Measurements from ENCODE around the gene FGF19. TPM values are rescaled to one million over a fixed set of nuclear protein-coding genes. Genes with fewer than 3 reads are reported as not detected.
"Not testable (repeated sequence)": the region's sequence is repeated elsewhere in the genome, so short reads cannot be mapped to it uniquely, and the experiment has no call there.

The FGF19 gene
- total RNA-seq, 2 donors from 2014 or later = not detected

DNA sequence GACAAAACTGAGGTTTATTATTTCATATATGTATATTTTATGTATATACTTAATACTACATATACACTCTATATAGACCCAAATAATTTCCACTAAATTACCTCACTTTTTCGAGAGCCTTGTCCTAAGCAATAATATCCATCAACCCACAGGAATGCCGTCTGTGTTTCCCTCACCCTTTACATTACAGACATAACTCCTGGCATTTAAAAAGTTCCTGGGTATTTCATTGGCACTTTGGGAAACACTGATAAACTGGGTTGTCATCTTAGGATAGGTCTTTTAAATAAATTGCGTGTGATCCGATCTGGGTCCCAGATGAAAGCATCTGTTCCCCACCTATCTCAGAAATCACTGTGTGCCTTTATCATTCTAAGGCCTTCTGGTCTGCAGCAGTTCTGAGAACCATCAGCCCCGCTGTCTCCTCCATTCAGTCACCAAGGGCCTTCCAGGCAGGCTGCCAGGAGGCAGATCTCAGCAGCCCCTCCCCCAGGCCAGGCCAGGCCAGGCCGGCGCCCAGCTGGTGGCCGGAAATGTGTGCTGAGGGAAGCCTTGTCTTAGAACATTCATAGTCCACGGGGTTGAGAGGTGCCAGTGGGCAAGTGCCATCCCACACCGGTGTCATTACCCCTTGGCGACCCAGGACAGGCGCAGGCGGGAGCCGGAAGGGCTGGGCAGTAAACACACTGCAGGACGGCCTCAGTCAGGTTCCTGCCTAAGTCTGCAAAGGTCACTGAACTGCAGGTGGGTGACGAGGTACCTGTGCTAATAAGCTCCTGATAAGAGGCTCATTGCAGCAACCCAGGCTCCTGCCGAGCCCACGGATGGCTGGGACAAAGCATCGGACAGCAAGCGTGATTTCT is 3.3 kb downstream of the FGF19 start:
- DNase-seq (ENCODE audit: low spot score) = peak; percentile 75
- intact Hi-C loops (cut with DNase I) = no loop called here

DNA sequence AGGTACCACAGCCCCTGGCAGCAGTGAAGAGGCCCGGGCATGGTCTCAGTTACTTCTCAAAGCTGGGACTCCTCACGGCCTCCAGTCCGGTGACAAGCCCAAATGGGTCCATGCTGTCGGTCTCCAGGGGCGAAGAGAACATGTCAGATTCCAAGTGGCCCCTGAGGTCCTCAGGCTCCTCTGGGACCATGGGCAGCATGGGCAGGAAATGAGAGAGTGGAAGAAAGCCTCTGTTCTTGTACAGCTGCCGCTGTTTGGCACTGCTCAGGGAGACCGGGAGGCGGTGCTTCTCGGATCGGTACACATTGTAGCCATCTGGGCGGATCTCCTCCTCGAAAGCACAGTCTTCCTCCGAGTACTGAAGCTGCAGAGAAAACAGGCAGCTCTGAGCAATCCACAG is 4.6 kb downstream of the FGF19 start:
- intact Hi-C loops (cut with DNase I) = no loop called here
- peak; percentile 75 for DNase-seq (ENCODE audit: low spot score)

DNA sequence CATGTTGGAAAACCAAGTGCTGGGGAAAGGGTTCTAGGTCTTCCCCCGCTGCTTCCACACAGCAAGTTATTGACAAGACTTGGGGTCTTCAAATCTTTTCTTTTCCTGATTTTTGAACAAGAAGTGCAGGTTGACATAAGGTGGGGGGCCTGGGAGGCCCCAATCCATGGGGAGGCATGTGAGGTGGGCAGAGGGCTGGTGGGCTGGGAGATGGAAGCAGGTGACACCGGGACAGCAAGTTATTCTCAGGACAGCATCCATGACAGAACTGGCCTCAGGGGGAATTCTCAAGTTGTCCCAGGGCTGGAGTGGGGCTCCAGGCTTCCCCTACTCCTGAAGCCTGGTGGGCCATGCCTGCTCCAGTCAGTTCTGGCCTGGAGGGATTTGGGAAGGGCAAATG is 5.5 kb downstream of the FGF19 start:
- peak; percentile 30 for DNase-seq (ENCODE audit: low spot score)

DNA sequence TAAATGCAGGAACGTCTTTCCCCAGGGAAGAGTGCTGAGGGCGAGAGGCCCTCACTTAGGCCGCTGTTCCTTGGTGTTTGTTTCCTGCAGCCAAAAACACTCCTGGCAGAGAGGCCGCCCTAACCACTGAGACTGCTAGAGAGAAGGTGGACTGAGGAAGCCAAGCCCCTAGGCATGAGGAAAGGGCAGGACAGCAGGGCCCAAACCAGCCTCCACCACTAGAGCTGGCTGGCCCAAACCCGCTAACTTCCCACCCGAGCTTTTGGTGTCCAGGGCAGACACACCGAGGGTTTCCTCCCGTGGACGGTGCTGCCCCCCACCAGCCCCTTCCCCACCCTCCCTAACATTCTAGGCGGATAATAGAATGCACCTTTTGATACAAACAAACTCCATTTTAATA is 6.0 kb downstream of the FGF19 start:
- intact Hi-C loops (cut with DNase I) = no loop called here
- DNase-seq (ENCODE audit: low spot score) = peak; percentile 74

More for the DNA sequence above, 5.5 kb downstream of the FGF19 start:
- intact Hi-C loops (cut with DNase I) = no loop called here

DNA sequence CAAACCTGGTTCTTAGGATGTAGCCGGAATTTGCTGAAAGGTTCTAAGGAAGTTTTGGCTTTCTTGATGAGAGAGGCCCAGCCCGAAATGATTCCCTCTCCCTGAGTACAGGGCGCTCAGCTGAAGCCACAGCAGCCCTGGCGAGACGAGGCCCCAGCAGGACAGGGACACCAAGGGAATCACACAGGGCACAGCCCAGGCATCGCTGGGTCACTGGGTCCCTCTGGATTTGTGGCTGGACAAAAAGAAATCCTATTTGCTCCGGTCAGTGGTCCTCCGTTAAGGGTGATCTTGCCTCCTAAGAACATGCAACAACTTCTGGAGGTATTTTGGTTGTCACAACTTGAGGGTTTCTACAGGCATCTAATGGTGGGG is 6.4 kb downstream of the FGF19 start:
- intact Hi-C loops (cut with DNase I) = no loop called here
- DNase-seq (ENCODE audit: low spot score) = peak; percentile 32

DNA sequence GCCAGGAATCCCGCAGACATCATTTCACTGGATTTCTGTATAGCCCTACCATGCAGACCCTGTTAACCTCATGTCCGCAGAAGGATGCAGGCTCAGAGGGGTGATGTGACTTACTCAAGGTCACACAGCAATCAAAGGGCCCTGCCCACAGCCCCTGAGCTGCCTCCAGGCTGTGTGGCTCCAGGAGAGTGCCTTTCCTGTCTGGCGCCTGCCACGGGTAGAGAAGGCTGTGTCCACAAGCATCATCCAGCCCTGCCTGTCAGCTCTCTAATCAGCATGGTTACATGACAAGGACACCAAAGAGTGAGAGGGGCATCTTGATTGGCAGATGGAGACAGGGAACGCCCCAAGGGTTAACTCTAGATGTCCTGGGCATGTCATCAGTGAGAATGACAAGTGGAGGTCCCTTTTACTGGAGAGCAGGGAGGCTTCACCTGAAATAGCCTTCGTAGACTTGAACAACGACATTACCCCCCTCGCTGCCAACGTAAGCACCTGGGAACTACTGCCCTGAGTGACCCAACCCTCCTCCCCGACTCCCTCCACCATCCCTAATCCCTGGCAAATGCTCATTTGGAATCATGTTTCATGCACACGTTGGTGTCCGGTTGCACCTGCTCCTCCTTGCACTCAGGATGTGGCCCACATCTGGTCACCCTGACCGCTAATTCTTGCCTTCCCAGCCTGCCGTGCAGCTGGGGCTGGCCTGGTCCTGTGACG is 6.9 kb downstream of the FGF19 start:
- peak; percentile 42 for DNase-seq (ENCODE audit: low spot score)
- intact Hi-C loops (cut with DNase I) = no loop called here

DNA sequence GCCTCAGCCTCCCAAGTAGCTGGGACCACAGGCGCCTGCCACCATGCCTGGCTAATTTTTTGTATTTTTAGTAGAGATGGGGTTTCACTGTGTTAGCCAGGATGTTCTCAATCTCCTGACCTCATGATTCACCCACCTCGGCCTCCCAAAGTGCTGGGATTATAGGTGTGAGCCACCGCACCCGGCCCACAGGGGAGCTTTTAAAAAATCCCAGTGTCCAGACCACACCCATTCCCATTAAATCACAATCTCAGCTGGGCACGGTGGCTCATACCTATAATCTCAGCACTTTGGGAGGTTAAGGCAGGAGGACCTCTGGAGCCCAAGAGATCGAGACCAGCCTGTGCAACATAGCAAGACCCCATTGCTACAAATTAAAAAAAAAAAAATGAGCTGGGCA is 7.8 kb downstream of the FGF19 start:
- intact Hi-C loops (cut with DNase I) = not testable (repeated sequence)
- peak; percentile 24 for DNase-seq (ENCODE audit: low spot score)

DNA sequence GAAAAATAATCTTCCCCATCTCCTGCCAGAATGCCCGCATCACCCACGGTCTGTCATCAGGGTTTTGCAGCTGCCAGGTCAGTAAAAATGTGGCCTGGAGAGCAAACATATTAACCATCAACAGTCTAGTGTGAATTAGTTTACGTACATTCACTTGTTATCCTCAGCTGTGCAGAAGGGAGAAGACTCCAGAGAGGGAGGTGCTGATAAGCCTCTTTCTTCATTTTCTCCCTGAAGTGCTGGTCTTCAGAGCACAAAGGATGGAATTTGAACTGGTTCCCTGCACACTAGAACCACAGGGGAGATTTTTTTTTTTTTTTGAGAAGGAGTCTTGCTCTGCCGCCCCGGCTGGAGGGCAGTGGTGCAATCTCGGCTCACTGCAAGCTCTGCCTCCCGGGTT is 8.2 kb downstream of the FGF19 start:
- intact Hi-C loops (cut with DNase I) = no loop called here
- DNase-seq (ENCODE audit: low spot score) = peak; percentile 5

GRCh38 chr11:69694781-69695180 is 9.0 kb downstream of the FGF19 start:
- DNase-seq (ENCODE audit: low spot score) = peak; percentile 50
- intact Hi-C loops (cut with DNase I) = no loop called here

GRCh38 chr11:69692422-69692821 is 11.4 kb downstream of the FGF19 start:
- intact Hi-C loops (cut with DNase I) = no loop called here
- no peak for DNase-seq (ENCODE audit: low spot score)

GRCh38 chr11:69691463-69691862 is 12.4 kb downstream of the FGF19 start:
- intact Hi-C loops (cut with DNase I) = no loop called here
- DNase-seq (ENCODE audit: low spot score) = peak; percentile 11

DNA sequence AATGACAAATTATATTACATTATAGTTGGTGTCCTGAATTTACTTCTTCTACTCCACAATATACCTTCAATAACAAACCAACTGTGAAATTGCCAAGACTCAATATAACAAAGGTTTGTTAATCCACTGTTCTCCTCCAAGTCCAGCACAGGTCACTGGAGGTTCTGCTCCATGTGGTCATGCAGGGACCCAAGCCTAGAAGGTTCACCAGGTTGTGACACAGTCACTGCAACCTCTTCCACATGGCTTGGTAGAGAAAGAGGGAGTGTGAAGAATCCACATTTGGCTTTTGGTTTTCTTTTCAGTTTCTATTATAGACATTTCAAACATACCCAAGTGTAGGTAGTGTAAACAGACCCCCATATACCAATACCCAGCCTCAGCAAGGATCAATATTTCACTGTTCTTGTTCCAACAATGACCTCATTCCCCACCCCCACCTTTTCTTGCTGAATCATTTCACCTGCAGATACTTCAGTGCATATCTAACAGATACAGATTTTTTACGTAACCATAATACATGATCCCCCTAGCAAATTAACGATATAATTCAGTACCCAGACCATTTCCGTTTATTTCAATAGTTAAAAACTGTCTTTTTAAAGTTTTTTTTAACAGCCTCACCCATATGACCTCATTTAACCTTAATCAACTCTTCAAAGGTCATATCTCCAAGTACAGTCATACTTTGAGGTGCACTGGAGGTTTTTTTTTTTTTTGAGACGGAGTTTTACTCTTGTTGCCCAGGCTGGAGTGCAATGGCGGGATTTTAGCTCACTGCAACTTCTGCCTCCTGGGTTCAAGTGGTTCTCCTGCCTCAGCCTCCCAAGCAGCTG is 14.1 kb downstream of the FGF19 start:
- intact Hi-C loops (cut with DNase I) = no loop called here
- peak; percentile 17 for DNase-seq (ENCODE audit: low spot score)

DNA sequence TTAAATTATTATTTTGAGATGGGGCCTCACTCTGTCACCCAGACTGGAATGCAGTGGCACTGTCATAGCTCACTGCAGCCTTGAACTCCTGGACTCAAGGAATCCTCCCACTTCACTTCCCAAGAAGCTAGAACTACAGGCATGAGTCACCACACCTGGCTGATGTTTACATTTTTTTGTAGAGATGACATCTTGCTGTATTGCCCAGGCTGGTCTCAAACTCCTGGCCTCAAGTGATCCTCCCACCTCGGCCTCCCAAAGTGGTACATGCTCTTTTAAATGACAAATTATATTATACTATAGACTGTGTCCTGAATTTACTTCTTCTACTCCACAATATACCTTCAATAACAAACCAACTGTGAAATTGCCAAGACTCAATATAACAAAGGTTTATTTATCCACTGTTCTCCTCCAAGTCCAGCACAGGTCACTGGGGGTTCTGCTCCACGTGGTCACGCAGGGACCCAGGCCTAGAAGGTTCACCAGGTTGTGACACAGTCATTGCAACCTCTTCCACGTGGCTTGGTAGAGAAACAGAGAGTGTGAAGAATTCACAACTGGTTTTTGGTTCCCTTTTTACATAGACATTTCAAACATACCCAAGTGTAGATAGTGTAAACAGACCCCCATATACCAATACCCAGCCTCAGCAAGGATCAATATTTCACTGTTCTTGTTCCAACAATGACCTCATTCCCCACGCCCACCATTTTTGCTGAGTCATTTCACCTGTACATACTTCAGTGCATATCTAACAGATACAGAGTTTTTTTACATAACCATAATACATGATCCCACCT is 15.7 kb downstream of the FGF19 start:
- peak; percentile 7 for DNase-seq (ENCODE audit: low spot score)
- intact Hi-C loops (cut with DNase I) = loop anchor here in 1 of 2 donors (2.0 kb wide), 1 partner anchor 505 kb away; no protein-coding TSS in a partner anchor

DNA sequence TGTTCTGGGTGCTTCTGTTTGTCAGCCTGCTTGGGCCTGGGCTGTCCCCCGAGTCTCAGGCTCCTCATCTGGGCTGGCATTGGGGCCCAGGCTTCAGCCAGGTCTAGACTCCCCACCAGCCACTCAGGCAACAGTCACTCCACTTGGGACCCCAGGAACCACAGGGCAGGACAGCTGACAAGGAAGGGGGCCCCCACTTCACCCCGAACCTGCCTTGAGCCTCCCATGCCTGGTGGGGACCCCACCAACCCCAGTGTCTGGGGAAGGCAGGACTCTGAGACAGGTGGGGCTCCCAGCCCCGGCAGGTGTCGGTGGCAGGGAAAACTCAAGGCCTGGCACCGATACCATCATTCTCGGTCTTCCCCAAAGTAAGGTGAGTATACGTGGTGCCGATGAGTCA is 17.0 kb downstream of the FGF19 start:
- intact Hi-C loops (cut with DNase I) = loop anchor here in 1 of 2 donors (2.0 kb wide), 1 partner anchor 506 kb away; no protein-coding TSS in a partner anchor

DNA sequence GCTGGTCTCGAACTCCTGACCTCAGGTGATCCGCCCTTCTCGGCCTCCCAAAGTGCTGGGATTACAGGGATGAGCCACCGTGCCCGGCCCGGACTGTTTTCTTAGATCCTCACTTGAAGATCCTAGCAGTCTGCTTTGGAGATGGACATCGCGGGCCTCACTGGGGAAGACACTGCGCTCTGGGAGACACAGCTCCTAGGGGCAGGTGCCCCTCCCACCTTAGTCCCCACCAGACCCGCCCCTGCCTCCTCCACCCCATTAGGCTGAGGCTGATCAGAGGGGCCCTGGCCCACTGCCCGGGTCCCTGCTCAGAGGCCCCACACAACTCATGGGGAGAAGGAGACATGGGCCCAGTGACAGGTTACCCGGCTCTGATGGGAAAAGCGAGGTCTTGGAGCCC is 17.4 kb downstream of the FGF19 start:
- intact Hi-C loops (cut with DNase I) = loop anchor here in 1 of 2 donors (2.0 kb wide), 1 partner anchor 506 kb away; no protein-coding TSS in a partner anchor
- peak; percentile 73 for DNase-seq (ENCODE audit: low spot score)

More for the DNA sequence above, 17.0 kb downstream of the FGF19 start:
- DNase-seq (ENCODE audit: low spot score) = peak; percentile 68

GRCh38 chr11:69685348-69685747 is 18.5 kb downstream of the FGF19 start:
- DNase-seq (ENCODE audit: low spot score) = no peak
- intact Hi-C loops (cut with DNase I) = loop anchor here in 1 of 2 donors (2.0 kb wide), 1 partner anchor 509 kb away; no protein-coding TSS in a partner anchor

GRCh38 chr11:69684651-69685050 is 19.2 kb downstream of the FGF19 start:
- DNase-seq (ENCODE audit: low spot score) = peak; percentile 78
- intact Hi-C loops (cut with DNase I) = loop anchor here in 1 of 2 donors (2.0 kb wide), 1 partner anchor 510 kb away; no protein-coding TSS in a partner anchor

- DNase-seq (ENCODE audit: low spot score) = peak; percentile 51
- intact Hi-C loops (cut with DNase I) = loop anchor here in 1 of 2 donors (2.0 kb wide), 1 partner anchor 511 kb away; no protein-coding TSS in a partner anchor
Measured at GRCh38 chr11:69683764-69684333, 20.0 kb downstream of the FGF19 start.

Measured in posterior vena cava (tissue), 2 donors.